Aorta (tissue), 5 donors: ENCODE data around the gene S100B. TPM values are rescaled to one million over a fixed set of nuclear protein-coding genes. Genes with fewer than 3 reads are reported as not detected.

Experiments
- ATAC-seq: fragments of 200-7000 bp; cut with Tn5 transposase; one replicate; pipeline ENCODE4 v1.9.1; 2022; ENCODE audit warnings: moderate library complexity; ENCODE audit not compliant: low FRiP score
- DNase-seq, 2 donors: peaks; one replicate each; pipeline ENCODE4 v3.0.0-alpha.2; 2020
- H3K27ac ChIP-seq, 2 donors: one replicate each; pipeline ENCODE4 v1.5.1; 2013; ENCODE audit warnings: low read length in 2 of 2, mild to moderate bottlenecking in 2 of 2, moderate library complexity in 2 of 2, control low read depth in 1 of 2, inconsistent platforms in 1 of 2, low read depth in 1 of 2
- H3K27me3 ChIP-seq, 2 donors: one replicate each; pipeline ENCODE4 v1.6.1; 2013; ENCODE audit warnings: control low read depth in 1 of 2, low read length in 1 of 2, mild to moderate bottlenecking in 1 of 2, moderate library complexity in 1 of 2; ENCODE audit not compliant: insufficient read depth in 2 of 2, control insufficient read depth in 1 of 2
- H3K36me3 ChIP-seq, 2 donors: one replicate each; pipeline ENCODE4 v1.6.1; 2013; ENCODE audit warnings: control low read depth in 1 of 2, low read length in 1 of 2, mild to moderate bottlenecking in 1 of 2; ENCODE audit not compliant: insufficient read depth in 2 of 2, control insufficient read depth in 1 of 2
- H3K4me1 ChIP-seq, 2 donors: one replicate each; pipeline ENCODE4 v1.6.1; 2013; ENCODE audit warnings: low read length in 2 of 2, control low read depth in 1 of 2, mild to moderate bottlenecking in 1 of 2, moderate library complexity in 1 of 2; ENCODE audit not compliant: insufficient read depth in 2 of 2, control insufficient read depth in 1 of 2
- H3K4me3 ChIP-seq, 2 donors: one replicate each; pipeline ENCODE4 v1.5.1; 2013; ENCODE audit warnings: low read length in 2 of 2, control low read depth in 1 of 2, mild to moderate bottlenecking in 1 of 2
- H3K9me3 ChIP-seq: one replicate; pipeline ENCODE4 v1.6.1; 2013; ENCODE audit warnings: mild to moderate bottlenecking, low read length; ENCODE audit not compliant: control insufficient read depth
- WGBS, 2 donors: extraction: QIAGEN DNeasy Blood & Tissue Kit; methylation state at CpG; one replicate each; pipeline ENCODE4 v1.1.7; 2013; 5-methylcytosine and 5-hydroxymethylcytosine counted together
- intact Hi-C, 2 donors: fragments of 100-400 bp; cut with DNase I; formaldehyde crosslinking; loops; one replicate each; pipeline versions ENCODE4 v1.14.2 to v1.15.0; 2022
- polyA plus RNA-seq, 2 donors: library from polyadenylated mRNA; stranded (reverse); fragments of 200-250 nt; gene quantifications; one replicate each; pipeline ENCODE4 v1.2.3, GENCODE V29; 2013
- total RNA-seq, 2 donors: library from RNA; stranded (reverse); fragmentation: NEBNext Ultra II Directional; extraction: Animal tissue kit (Norgen Biotek cat#: 25700); gene quantifications; one replicate each; pipeline ENCODE4 v1.2.1, GENCODE V29; 2021
- donor health status: healthy with polysubstance abuse.
- donor health status: Bipolar disorder and iron deficiency.
- donor health status: DM: no; HTN: no; CAD: no.
- donor health status: DM: no; HTN: no; CAD: no.
- donor health status: DM: yes; HTN: yes; CAD: no.

S100B gene
- total and polyA plus RNA-seq, 4 donors = 1.1 to 8.7 (median 5.6) TPM

GRCh38 chr21:46610018-46610701 is 5.3 kb upstream of the S100B start:
- H3K4me3 ChIP-seq = no peak overlapping the region
- intact Hi-C loops = no loop called here
- WGBS, 2 donors = 79 to 91% methylated on average over 6 of the region's 6 CpGs
- H3K27ac ChIP-seq = no peak overlapping the region
- ATAC-seq (no peak), DNase-seq (no peak)
- no peaks in the 10 kb centered on the region for H3K4me1 ChIP-seq
- H3K27me3 ChIP-seq = no peaks in the 10 kb centered on the region
- peaks cover 5% of the 10 kb centered on the region for H3K9me3 ChIP-seq
- no peaks in the 10 kb centered on the region for H3K36me3 ChIP-seq

GRCh38 chr21:46608672-46609111 is 3.8 kb upstream of the S100B start:
- DNase-seq = no peak
- Histone ChIP-seq H3K4me3 (no peak overlapping the region), H3K9me3 (peaks cover 5% of the 10 kb centered on the region), H3K36me3 (no peaks in the 10 kb centered on the region), H3K27ac (no peak overlapping the region), H3K4me1 (no peaks in the 10 kb centered on the region), H3K27me3 (no peaks in the 10 kb centered on the region)
- 83% methylated on average over 3 of the region's 3 CpGs for WGBS, 2 donors
- ATAC-seq = no peak
- intact Hi-C loops = no loop called here

GRCh38 chr21:46607636-46608035 is 2.8 kb upstream of the S100B start:
- H3K27ac ChIP-seq = no peak overlapping the region
- no peaks in the 10 kb centered on the region for H3K27me3 ChIP-seq
- WGBS, 2 donors = 91% methylated on average over 2 of the region's 2 CpGs
- intact Hi-C loops = no loop called here
- H3K9me3 ChIP-seq = peaks cover 5% of the 10 kb centered on the region
- no peaks in the 10 kb centered on the region for H3K36me3 ChIP-seq
- no peak overlapping the region for H3K4me3 ChIP-seq
- DNase-seq (no peak), ATAC-seq (no peak)
- H3K4me1 ChIP-seq = no peaks in the 10 kb centered on the region

- Histone ChIP-seq H3K27me3 (no peaks in the 10 kb centered on the region), H3K9me3 (peaks cover 5% of the 10 kb centered on the region), H3K36me3 (no peaks in the 10 kb centered on the region), H3K4me3 (no peak overlapping the region), H3K4me1 (no peaks in the 10 kb centered on the region), H3K27ac (no peak overlapping the region)
- DNase-seq (peak in 1 of 2 donors; percentile 40), ATAC-seq (no peak)
- 84 to 90% methylated on average over 7 of the region's 7 CpGs for WGBS, 2 donors
- intact Hi-C loops = no loop called here
Observed at GRCh38 chr21:46606427-46606813, 1.5 kb upstream of the S100B start.

- Histone ChIP-seq H3K27me3 (no peaks in the 10 kb centered on the region), H3K27ac (no peak overlapping the region), H3K4me3 (no peak overlapping the region), H3K36me3 (no peaks in the 10 kb centered on the region), H3K9me3 (peaks cover 5% of the 10 kb centered on the region), H3K4me1 (no peaks in the 10 kb centered on the region)
- 80 to 81% methylated on average over 14 of the region's 14 CpGs for WGBS, 2 donors
- DNase-seq (peak; percentile 73 to 80), ATAC-seq (peak; percentile 64)
- intact Hi-C loops = no loop called here
Observed at GRCh38 chr21:46605767-46606426, 1.0 kb upstream of the S100B start.

GRCh38 chr21:46604329-46604974 is 430 bp downstream of the S100B start:
- Histone ChIP-seq H3K27ac (no peak overlapping the region), H3K4me3 (no peak overlapping the region), H3K9me3 (no peaks in the 10 kb centered on the region), H3K27me3 (no peaks in the 10 kb centered on the region), H3K36me3 (no peaks in the 10 kb centered on the region), H3K4me1 (no peaks in the 10 kb centered on the region)
- WGBS, 2 donors = 87 to 89% methylated on average over 9 of the region's 9 CpGs
- intact Hi-C loops = no loop called here
- ATAC-seq (no peak), DNase-seq (no peak)

GRCh38 chr21:46603228-46603627 is 1.7 kb downstream of the S100B start:
- no peaks in the 10 kb centered on the region for H3K9me3 ChIP-seq
- no peak overlapping the region for H3K27ac ChIP-seq
- H3K4me3 ChIP-seq = no peak overlapping the region
- no peaks in the 10 kb centered on the region for H3K36me3 ChIP-seq
- no peak for ATAC-seq
- 60 to 71% methylated on average over 8 to 9 of the region's 9 CpGs for WGBS, 2 donors
- DNase-seq = no peak
- intact Hi-C loops = no loop called here
- no peaks in the 10 kb centered on the region for H3K4me1 ChIP-seq
- H3K27me3 ChIP-seq = no peaks in the 10 kb centered on the region

- no peaks in the 10 kb centered on the region for H3K36me3 ChIP-seq
- H3K27ac ChIP-seq = no peak overlapping the region
- intact Hi-C loops = no loop called here
- ATAC-seq (no peak), DNase-seq (peak in 1 of 2 donors; percentile 59)
- no peak overlapping the region for H3K4me3 ChIP-seq
- no peaks in the 10 kb centered on the region for H3K9me3 ChIP-seq
- 20 to 56% methylated on average over 9 of the region's 9 CpGs for WGBS, 2 donors
- no peaks in the 10 kb centered on the region for H3K27me3 ChIP-seq
- H3K4me1 ChIP-seq = no peaks in the 10 kb centered on the region
Observed at GRCh38 chr21:46600978-46601377, 3.9 kb downstream of the S100B start.

GRCh38 chr21:46600305-46600704 is 4.6 kb downstream of the S100B start:
- intact Hi-C loops = no loop called here
- Histone ChIP-seq H3K9me3 (no peaks in the 10 kb centered on the region), H3K4me3 (no peak overlapping the region), H3K27ac (no peak overlapping the region), H3K4me1 (no peaks in the 10 kb centered on the region), H3K36me3 (no peaks in the 10 kb centered on the region), H3K27me3 (no peaks in the 10 kb centered on the region)
- 83 to 87% methylated on average over 5 of the region's 5 CpGs for WGBS, 2 donors
- DNase-seq (peak in 1 of 2 donors; percentile 41), ATAC-seq (no peak)
